OCI-LY7 (cell line): Measurements from ENCODE around the gene MUC20.

ENCODE experiments used
- EZH2phosphoT487 ChIP-seq: fragments of 200-600 bp; sonication (generic); IDR thresholded peaks from 2 replicates; pipeline ENCODE4 v1.6.1; 2018; ENCODE audit warnings: low read depth, borderline replicate concordance, mild to moderate bottlenecking, mixed run types, antibody characterized with exemption, low read length, moderate library complexity, mixed read lengths
- TF ChIP-seq, protein P1 (sequence below): fragments of 200-600 bp; sonication (generic); conservative IDR thresholded peaks from 2 replicates; pipeline ENCODE4 v1.5.1; 2014; ENCODE audit warnings: mild to moderate bottlenecking, antibody characterized with exemption, low read length, moderate library complexity, mixed read lengths

- no peak for TF ChIP-seq EZH2phosphoT487
- TF ChIP-seq, protein P1, sequence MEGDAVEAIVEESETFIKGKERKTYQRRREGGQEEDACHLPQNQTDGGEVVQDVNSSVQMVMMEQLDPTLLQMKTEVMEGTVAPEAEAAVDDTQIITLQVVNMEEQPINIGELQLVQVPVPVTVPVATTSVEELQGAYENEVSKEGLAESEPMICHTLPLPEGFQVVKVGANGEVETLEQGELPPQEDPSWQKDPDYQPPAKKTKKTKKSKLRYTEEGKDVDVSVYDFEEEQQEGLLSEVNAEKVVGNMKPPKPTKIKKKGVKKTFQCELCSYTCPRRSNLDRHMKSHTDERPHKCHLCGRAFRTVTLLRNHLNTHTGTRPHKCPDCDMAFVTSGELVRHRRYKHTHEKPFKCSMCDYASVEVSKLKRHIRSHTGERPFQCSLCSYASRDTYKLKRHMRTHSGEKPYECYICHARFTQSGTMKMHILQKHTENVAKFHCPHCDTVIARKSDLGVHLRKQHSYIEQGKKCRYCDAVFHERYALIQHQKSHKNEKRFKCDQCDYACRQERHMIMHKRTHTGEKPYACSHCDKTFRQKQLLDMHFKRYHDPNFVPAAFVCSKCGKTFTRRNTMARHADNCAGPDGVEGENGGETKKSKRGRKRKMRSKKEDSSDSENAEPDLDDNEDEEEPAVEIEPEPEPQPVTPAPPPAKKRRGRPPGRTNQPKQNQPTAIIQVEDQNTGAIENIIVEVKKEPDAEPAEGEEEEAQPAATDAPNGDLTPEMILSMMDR = no peak
Measured at GRCh38 chr3:195777975-195778374, 57.2 kb downstream of the MUC20 start.
